Motor neuron (in vitro differentiated cells): ENCODE measurements around the gene CD80. TPM values are rescaled to one million over a fixed set of nuclear protein-coding genes. Genes with fewer than 3 reads are reported as not detected.
A peak's percentile ranks its signal among the peaks of the same experiment; 100 is the strongest.

Source experiments
- ATAC-seq, 8 experiments: fragments of 200-7000 bp; cut with Tn5 transposase; replicated peaks in 6 of 8; 2 replicates each; pipeline ENCODE4 v1.8.0; 2021; ENCODE audit warnings: mild to moderate bottlenecking in 8 of 8, moderate library complexity in 8 of 8
- H3K27ac ChIP-seq, 2 donors: fragments of 250-450 bp; sonication (Bioruptor Pico); 2 replicates each; pipeline ENCODE4 v1.9.0; 2021; ENCODE audit warnings: antibody characterized with exemption in 2 of 2, mild to moderate bottlenecking in 2 of 2, moderate library complexity in 1 of 2
- H3K4me1 ChIP-seq, 2 donors: fragments of 250-450 bp; sonication (Bioruptor Pico); replicated peaks in 1 of 2; 2 replicates each; pipeline ENCODE4 v1.6.1; 2021; ENCODE audit warnings: antibody characterized with exemption in 2 of 2, mild to moderate bottlenecking in 2 of 2, moderate library complexity in 1 of 2
- H3K4me3 ChIP-seq, 5 donors: fragments of 250-450 bp; sonication (Bioruptor Pico); 2 replicates each; pipeline ENCODE4 v1.9.0; 2021; ENCODE audit warnings: antibody characterized with exemption in 5 of 5, mild to moderate bottlenecking in 5 of 5, moderate library complexity in 4 of 5
- WGBS, 10 experiments: fragments of 450-650 bp; shearing (Covaris generic); methylation state at CpG; one replicate each; pipeline ENCODE4 v1.0.0; 2022; 5-methylcytosine and 5-hydroxymethylcytosine counted together
- in situ Hi-C, 9 experiments: fragments of 400-800 bp; cut with MboI; loops; one replicate each; pipeline ENCODE4 v1.15.0; 2021; ENCODE audit warnings: low sequenced_read_pairs in 9 of 9, low pct_unique_long_range_greater_than_20kb in 2 of 9; ENCODE audit not compliant: unreplicated experiment in 9 of 9
- total RNA-seq, 8 experiments: library from RNA; unstranded; fragments of 300-600 nt; gene quantifications; 2 replicates each; pipeline versions ENCODE4 v1.2.3 to v1.2.4, GENCODE V29; 2022

The CD80 gene, protein sequence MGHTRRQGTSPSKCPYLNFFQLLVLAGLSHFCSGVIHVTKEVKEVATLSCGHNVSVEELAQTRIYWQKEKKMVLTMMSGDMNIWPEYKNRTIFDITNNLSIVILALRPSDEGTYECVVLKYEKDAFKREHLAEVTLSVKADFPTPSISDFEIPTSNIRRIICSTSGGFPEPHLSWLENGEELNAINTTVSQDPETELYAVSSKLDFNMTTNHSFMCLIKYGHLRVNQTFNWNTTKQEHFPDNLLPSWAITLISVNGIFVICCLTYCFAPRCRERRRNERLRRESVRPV
- total RNA-seq: under 1 TPM in 6 of 8 experiments, not detected in 2; 0.14 to 0.66 (median 0.32) TPM

DNA sequence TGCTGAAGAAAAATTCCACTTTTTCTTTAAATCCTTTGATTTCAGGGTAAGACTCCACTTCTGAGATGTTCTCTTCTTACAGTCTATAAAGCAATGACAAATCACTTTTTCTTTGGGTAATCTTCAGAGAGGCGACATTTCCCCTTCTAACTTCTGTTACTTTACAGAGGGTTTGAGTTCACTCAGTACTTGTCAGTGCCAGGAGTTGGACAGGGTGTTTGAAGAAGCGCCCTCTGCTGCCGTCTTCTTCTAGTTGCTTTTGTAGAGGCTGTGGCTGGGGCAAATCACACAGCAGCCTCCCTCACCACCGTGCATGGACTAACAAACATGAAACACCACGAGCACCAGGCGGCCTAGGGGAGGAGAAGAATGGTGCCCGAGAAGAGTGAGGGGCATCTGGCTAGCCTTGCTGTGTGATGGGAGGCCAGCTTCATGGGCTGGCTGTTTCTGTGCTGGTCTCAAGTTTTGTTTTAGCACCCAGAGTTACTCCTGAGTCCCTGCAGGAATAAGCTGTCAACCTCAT, at the start of gene CD80:
Gene CD80, minus strand, starts transcription at position 174 of the 523 bp plus-strand sequence. CDS start 1,886 bp downstream, outside the sequence.
- Histone ChIP-seq H3K4me3 (no peak within 1 kb of the TSS), H3K27ac (no peak within 1 kb of the TSS), H3K4me1 (no peaks in the 10 kb centered on the region)
- in situ Hi-C loops: no loop called here
- ATAC-seq: peak in 4 of 8 experiments; percentile 38 to 90 (median 80)
- WGBS, 10 experiments: 0 to 60% (median 22%) methylated on average over 1 to 5 of the region's 7 CpGs; no CpG with 5 or more reads in 3 of the 10 experiments

DNA sequence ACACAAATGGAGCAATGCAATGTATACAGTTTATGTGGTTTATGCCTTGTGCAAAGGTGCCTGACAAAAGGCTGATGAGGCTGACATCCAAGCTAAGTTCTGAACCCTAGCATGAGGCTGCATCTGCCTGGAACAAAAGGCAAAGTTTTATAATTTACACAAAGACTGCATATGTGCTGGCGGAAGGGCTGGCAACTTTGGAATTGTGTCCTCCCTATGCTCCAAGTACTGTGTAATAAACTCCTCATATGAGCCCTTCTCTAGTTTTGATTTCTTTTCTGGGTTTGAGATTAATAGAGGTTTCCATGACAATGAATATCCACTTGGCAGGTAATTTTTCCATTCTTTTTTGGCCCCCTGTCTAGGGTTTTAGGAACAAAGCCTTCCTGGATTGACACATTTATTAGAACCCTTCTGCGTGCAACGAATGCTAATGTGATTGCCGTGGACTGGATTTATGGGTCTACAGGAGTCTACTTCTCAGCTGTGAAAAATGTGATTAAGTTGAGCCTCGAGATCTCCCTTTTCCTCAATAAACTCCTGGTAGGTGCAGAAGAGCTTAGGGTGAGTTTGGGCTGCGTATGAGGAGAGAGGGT, 49.1 kb upstream of the CD80 start:
- WGBS, 10 experiments: 24 to 100% (median 59%) methylated on average over 1 to 6 of the region's 6 CpGs; no CpG with 5 or more reads in 2 of the 10 experiments
- H3K4me1 ChIP-seq: peaks cover 4 to 8% of the 10 kb centered on the region in 2 donors
- in situ Hi-C loops: no loop called here
- no peak overlapping the region for H3K4me3 ChIP-seq
- peak in 3 of 8 experiments; percentile 39 to 80 (median 55) for ATAC-seq
- H3K27ac ChIP-seq: no peak overlapping the region

DNA sequence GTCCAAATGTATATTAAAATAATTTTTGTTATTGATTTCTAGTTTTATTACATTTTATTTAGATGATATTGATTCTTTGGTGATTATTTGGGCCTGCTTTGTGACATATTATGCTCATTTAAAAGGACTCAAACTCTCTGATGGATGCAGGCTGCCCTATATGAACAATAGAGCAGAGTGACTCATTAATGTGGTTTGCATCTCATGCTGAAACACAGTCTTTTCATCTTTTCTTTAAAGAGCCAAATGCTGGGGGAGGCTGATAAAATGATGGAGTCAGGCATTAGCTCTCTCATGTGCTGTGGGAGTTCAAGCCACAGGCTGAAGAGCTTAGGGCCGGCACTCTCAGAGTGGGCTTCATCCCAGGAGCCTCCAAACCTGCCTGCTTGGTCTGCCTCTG, 45.5 kb upstream of the CD80 start:
- in situ Hi-C loops: no loop called here
- 40 to 80% (median 43%) methylated on average over 1 of the region's 1 CpG; no CpG with 5 or more reads in 7 of the 10 experiments for WGBS, 10 experiments
- no peak overlapping the region for H3K4me3 ChIP-seq
- H3K27ac ChIP-seq: no peak overlapping the region
- peak in 5 of 8 experiments; percentile 55 to 79 (median 60) for ATAC-seq
- peaks cover 4 to 8% of the 10 kb centered on the region in 2 donors for H3K4me1 ChIP-seq

DNA sequence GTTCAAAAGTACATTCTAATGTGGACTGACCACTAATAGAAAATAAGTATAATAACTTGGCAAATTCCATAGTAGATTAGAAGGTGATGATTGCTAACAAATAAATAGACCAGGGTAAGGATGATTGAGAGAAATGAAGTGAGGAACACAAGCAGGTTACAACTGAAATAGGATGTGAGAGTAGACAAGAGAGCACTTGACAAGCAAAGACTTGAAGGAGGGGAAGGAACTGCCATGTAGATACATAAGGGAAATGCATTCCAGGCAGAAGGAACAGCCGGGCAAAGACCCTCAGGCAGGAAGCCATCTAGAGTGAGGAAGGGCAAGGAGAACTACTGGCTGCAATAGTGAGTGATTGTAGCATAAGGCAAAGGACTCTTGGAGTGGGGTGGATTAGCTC, 43.3 kb upstream of the CD80 start:
- H3K4me1 ChIP-seq: peaks cover 0 to 8% of the 10 kb centered on the region in 2 donors
- in situ Hi-C loops: no loop called here
- ATAC-seq: no peak
- 29 to 100% (median 71%) methylated on average over 1 of the region's 1 CpG; no CpG with 5 or more reads in 3 of the 10 experiments for WGBS, 10 experiments
- H3K4me3 ChIP-seq: no peak overlapping the region
- no peak overlapping the region for H3K27ac ChIP-seq

DNA sequence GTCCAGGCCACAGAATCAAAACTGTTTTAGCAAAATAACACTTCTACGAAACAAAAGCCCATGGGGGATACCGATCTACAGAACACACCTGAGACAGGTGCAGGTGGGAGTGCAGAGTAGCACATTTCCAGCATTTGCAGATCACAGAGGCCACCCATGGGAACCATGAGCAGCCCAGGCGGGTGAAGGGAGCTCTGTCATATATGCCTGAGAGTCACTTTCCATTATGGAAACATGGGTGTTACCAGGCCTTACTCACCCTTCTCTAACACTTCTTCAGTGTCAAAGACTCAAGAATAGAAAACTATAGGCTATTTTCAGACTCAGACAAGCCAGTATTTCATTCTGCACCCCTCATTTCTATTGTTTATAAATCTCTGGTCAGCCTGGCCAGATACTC, 41.7 kb upstream of the CD80 start:
- Histone ChIP-seq H3K27ac (no peak overlapping the region), H3K4me3 (no peak overlapping the region), H3K4me1 (peaks cover 0 to 9% of the 10 kb centered on the region in 2 donors)
- 60 to 100% (median 93%) methylated on average over 1 to 2 of the region's 3 CpGs; no CpG with 5 or more reads in 4 of the 10 experiments for WGBS, 10 experiments
- peak in 2 of 8 experiments; percentile 89 to 90 for ATAC-seq
- in situ Hi-C loops: no loop called here

DNA sequence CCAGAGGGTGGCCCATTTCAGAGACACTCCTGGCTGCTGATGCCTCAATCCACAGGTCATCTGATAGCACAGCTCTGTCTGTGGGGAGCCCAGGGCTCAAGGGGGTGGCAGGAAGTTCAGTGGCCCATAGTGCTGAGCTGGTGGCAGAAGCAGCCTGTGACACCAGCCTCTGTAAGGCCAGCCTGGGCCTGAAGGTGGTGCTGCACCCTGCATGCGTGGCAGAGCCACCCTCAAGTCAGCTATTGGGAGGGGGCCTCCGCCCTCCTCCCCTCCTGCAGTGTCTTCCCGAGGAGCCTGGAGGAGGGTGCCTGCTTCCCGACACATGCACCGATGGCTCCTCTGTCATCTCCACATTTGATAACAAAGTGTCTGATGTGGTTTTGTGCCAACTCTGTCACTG, 41.3 kb upstream of the CD80 start:
- no peak overlapping the region for H3K27ac ChIP-seq
- H3K4me3 ChIP-seq: no peak overlapping the region
- H3K4me1 ChIP-seq: peaks cover 0 to 12% of the 10 kb centered on the region in 2 donors
- peak in 6 of 8 experiments; percentile 26 to 71 (median 57) for ATAC-seq
- 35 to 65% (median 44%) methylated on average over 3 to 4 of the region's 5 CpGs; no CpG with 5 or more reads in 7 of the 10 experiments for WGBS, 10 experiments
- in situ Hi-C loops: no loop called here

DNA sequence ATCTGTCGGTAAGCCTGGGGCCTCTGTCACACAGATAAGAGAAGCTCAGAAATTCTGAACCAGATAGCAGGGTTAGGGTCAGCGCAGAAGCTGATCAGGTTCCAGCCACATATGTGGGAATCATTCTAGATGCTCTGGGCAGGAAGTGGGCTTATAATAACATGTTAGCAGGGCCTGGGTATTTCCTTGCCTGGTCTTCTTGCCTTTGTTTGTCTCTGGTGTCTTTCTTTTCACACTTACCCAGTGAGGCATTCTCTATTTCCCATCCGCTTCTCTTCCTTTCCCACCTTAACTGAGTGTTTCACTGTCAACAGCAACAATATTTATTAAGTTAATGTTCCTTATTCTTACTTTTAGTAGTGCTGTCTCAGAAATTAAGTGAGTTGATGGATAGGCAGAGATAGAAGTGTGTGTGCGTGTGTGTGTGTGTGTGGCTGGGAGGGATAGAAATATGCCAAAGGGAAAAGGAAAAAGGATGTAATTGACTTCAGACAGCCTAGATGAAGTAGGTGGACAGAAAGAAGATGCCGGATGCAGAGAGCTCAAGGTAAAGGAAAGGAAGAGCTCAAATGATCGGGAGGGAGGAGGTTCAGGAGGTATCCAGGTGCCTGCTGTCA, 40.3 kb upstream of the CD80 start:
- H3K4me1 ChIP-seq: peaks cover 0 to 12% of the 10 kb centered on the region in 2 donors
- in situ Hi-C loops: no loop called here
- H3K4me3 ChIP-seq: no peak overlapping the region
- WGBS, 10 experiments: 69 to 100% (median 88%) methylated on average over 2 to 5 of the region's 6 CpGs; no CpG with 5 or more reads in 1 of the 10 experiments
- no peak for ATAC-seq
- H3K27ac ChIP-seq: no peak overlapping the region

DNA sequence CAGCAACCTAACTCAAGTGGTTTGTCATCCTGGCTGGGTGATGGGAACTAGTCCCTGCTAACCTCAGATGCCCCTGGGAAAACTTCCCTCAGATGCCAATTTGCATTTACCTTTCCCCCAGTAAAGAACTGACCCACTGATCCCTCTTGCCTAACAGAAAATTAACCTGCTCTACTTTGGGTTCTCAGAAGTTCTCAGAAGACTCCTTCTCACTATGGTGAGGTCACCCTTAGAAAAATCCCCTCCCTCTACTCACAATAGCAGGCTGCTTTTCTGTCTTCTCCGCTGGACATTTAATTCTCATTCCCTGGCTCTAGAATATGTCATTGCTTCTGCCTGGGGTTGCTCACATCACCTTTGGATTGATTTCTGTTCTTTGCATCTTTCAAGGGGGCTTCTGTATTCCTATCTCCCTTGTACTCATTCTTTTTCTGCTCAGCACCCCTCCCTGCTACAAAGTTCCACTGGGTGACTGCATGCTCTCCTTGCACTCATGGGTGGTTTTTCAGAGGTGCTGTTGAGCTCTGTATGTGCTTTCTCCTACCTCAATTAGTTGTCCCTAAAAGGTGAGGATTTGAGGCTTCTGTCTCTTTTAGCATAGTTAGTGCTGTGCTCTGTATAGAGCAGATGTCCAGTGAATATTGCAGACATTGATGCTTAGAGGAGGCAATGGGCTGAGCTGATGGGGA, 39.1 kb upstream of the CD80 start:
- no peak overlapping the region for H3K27ac ChIP-seq
- peaks cover 0 to 12% of the 10 kb centered on the region in 2 donors for H3K4me1 ChIP-seq
- no peak overlapping the region for H3K4me3 ChIP-seq
- 40 to 100% (median 100%) methylated on average over 1 of the region's 1 CpG; no CpG with 5 or more reads in 3 of the 10 experiments for WGBS, 10 experiments
- ATAC-seq: no peak
- in situ Hi-C loops: no loop called here

DNA sequence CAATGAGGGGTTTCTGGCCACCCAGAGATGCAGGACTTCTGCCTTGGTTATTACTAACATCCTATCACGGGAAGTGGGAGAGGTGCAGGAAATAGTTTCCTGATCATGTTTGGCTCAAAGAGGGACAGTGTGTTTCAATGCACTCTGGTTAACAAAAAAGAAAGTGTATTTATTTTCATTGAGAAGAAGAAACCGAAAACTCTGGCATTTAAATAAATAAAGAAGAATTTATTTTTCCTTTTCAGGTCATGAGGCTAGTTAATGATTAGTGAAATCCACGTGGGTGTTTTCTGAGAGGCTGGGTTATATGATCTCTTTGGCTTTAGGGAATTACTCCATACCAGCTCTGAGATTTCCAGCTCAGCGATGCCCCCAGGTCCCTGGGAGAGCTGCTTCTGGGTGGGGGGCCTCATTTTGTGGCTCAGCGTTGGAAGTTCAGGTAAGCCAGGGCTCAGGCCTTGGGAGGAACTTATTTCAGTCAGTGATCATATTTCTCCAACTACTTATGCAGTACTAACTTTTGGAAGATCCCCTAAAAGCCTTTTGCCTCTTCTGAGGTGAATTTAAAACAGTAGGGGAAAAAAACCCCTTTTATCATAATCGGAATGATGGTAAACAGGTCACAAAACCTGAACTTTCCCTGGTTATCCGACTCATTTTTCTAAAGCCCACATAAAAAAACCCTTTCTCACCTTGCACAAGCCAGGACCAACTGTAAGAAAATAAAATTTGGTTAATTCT, 38.3 kb upstream of the CD80 start, which contains the start of gene PLA1A:
Gene PLA1A, plus strand, starts transcription at position 338 of the 741 bp plus-strand sequence. Its CDS starts 29 bp downstream, at position 367.
- ATAC-seq: no peak
- 20 to 100% (median 51%) methylated on average over 2 to 7 of the region's 7 CpGs for WGBS, 10 experiments
- Histone ChIP-seq H3K4me3 (no peak within 1 kb of the TSS), H3K4me1 (peaks cover 0 to 12% of the 10 kb centered on the region in 2 donors), H3K27ac (no peak within 1 kb of the TSS)
- in situ Hi-C loops: no loop called here

DNA sequence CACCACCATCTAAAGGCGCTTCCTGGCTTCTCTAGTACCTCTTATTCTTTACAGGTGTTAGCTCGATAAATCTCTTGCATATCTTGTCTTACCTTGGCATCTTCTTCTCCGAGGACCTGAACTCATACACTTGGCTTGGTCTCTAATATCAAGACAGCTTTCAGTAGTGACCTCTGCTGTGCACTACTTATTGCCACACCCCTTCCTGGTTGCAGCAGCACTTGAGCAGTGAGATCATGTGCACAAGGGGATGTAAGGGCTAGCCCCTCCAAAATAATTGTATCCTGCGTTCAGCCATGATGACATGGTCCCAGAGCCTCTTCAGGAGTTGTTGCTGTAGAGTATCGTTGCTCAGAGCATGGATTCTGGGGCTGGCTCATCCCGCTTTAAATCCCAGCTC, 37.0 kb upstream of the CD80 start:
- in situ Hi-C loops: no loop called here
- peak; percentile 14 to 68 (median 49) for ATAC-seq
- Histone ChIP-seq H3K4me1 (peaks cover 0 to 12% of the 10 kb centered on the region in 2 donors), H3K27ac (no peak overlapping the region), H3K4me3 (no peak overlapping the region)
- whole genome bisulfite sequencing, 10 experiments: 25 to 100% (median 83%) methylated on average over 1 to 5 of the region's 6 CpGs; no CpG with 5 or more reads in 2 of the 10 experiments

DNA sequence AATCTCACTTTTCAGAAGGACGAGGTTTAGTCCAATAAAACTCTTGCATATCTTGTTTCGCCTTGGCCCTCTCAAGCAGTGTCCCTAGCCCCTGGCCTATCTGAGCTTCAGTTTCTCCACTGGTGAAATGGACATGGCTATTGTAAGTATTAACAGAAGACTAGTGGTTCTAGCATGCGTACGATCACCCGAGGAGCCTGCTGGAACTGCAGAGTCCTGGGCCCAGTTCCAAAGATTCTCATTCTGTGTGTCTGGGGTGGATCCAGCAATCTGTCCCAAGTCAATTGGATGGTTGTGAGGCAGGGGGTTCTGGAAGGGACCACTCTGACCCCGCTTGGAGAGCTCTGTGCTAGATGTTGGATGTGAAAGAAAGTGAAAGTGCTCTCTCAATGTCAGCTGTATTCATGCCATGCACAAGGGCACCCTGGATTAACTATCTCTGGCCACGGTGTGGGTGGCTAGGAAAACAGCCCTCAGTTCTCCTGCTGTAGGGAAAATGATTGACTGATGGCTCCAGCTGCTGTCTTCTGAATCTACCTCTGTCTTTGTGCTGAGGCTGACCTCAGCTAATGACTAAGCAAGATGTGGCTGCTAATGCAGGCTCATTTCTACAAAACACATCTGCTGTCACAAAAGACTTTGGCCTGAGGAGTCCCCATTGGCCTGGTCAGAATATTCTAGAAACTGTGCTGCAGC, 36.4 kb upstream of the CD80 start:
- Histone ChIP-seq H3K4me1 (peaks cover 0 to 12% of the 10 kb centered on the region in 2 donors), H3K4me3 (no peak overlapping the region), H3K27ac (no peak overlapping the region)
- WGBS, 10 experiments: 40 to 100% (median 83%) methylated on average over 1 to 4 of the region's 7 CpGs; no CpG with 5 or more reads in 5 of the 10 experiments
- in situ Hi-C loops: no loop called here
- peak in 7 of 8 experiments; percentile 51 to 87 (median 77) for ATAC-seq
